Astrocyte (in vitro differentiated cells and primary cell): Measurements from ENCODE around the gene TMEM201. TPM values are rescaled to one million over a fixed set of nuclear protein-coding genes. Genes with fewer than 3 reads are reported as not detected.

Experiments used
- DNase-seq: peaks from one replicate; pipeline ENCODE4 v3.0.0-alpha.2; 2010; ENCODE audit warnings: low read depth
- FAIRE-seq: peaks from 2 replicates; lab custom pipeline; 2011; peaks lifted over from hg19 to GRCh38; lab: Jason Lieb, UNC
- H2AFZ ChIP-seq: 2 replicates; pipeline ENCODE4 v1.6.0; 2012; ENCODE audit warnings: low read depth, low read length, inconsistent platforms
- H3K27ac ChIP-seq: 2 replicates; pipeline ENCODE4 v1.5.1; 2011; ENCODE audit warnings: low read depth, low read length, inconsistent platforms
- H3K27me3 ChIP-seq: 2 replicates; pipeline ENCODE4 v1.6.0; 2011; ENCODE audit warnings: low read length, inconsistent platforms; ENCODE audit not compliant: insufficient read depth
- H3K36me3 ChIP-seq: 2 replicates; pipeline ENCODE4 v1.5.1; 2011; ENCODE audit warnings: low read length, inconsistent platforms; ENCODE audit not compliant: insufficient read depth
- H3K4me1 ChIP-seq: 2 replicates; pipeline ENCODE4 v1.5.1; 2011; ENCODE audit warnings: low read length, inconsistent platforms; ENCODE audit not compliant: insufficient read depth
- H3K4me2 ChIP-seq: 2 replicates; pipeline ENCODE4 v1.6.0; 2012; ENCODE audit warnings: low read length, inconsistent platforms
- H3K4me3 ChIP-seq: 2 replicates; pipeline ENCODE4 v1.5.1; 2011; ENCODE audit warnings: low read depth, mild to moderate bottlenecking, low read length, inconsistent platforms; ENCODE audit not compliant: insufficient read depth
- H3K79me2 ChIP-seq: 2 replicates; pipeline ENCODE4 v1.6.0; 2012; ENCODE audit warnings: mild to moderate bottlenecking, low read length, inconsistent platforms; ENCODE audit not compliant: insufficient read depth
- H3K9ac ChIP-seq: 2 replicates; pipeline ENCODE4 v1.6.0; 2012; ENCODE audit warnings: mild to moderate bottlenecking, low read length, inconsistent platforms
- H3K9me3 ChIP-seq: 2 replicates; pipeline ENCODE4 v1.5.1; 2012; ENCODE audit warnings: low read depth, mild to moderate bottlenecking, low read length, inconsistent platforms; ENCODE audit not compliant: insufficient read depth
- H4K20me1 ChIP-seq: 2 replicates; pipeline ENCODE4 v1.6.0; 2012; ENCODE audit warnings: low read length, inconsistent platforms; ENCODE audit not compliant: insufficient read depth
- H3K27ac Mint-ChIP-seq: one replicate; pipeline ENCODE4 v1.8.0; 2021; ENCODE audit warnings: mild to moderate bottlenecking, mixed read lengths; ENCODE audit not compliant: unreplicated experiment
- H3K27me3 Mint-ChIP-seq: one replicate; pipeline ENCODE4 v1.8.0; 2021; ENCODE audit warnings: low read depth, mixed read lengths; ENCODE audit not compliant: unreplicated experiment
- H3K36me3 Mint-ChIP-seq: one replicate; pipeline ENCODE4 v1.8.0; 2021; ENCODE audit warnings: low read depth, mixed read lengths; ENCODE audit not compliant: unreplicated experiment
- H3K4me1 Mint-ChIP-seq: one replicate; pipeline ENCODE4 v1.8.0; 2021; ENCODE audit warnings: low read depth, mixed read lengths; ENCODE audit not compliant: unreplicated experiment
- H3K4me3 Mint-ChIP-seq: one replicate; pipeline ENCODE4 v1.8.0; 2021; ENCODE audit warnings: mild to moderate bottlenecking, moderate library complexity, mixed read lengths; ENCODE audit not compliant: unreplicated experiment
- H3K9me3 Mint-ChIP-seq: one replicate; pipeline ENCODE4 v1.8.0; 2021; ENCODE audit warnings: mild to moderate bottlenecking, mixed read lengths; ENCODE audit not compliant: unreplicated experiment
- CTCF ChIP-seq: IDR thresholded peaks from 2 replicates; pipeline ENCODE4 v1.5.1; 2011; ENCODE audit warnings: low read depth, mild to moderate bottlenecking, inconsistent platforms, low read length, moderate library complexity; ENCODE audit not compliant: insufficient read depth
- EZH2 ChIP-seq: IDR thresholded peaks from 2 replicates; pipeline ENCODE4 v1.6.1; 2012; ENCODE audit warnings: mild to moderate bottlenecking, low read length, inconsistent platforms; ENCODE audit not compliant: insufficient read depth
- total RNA-seq: library from RNA; stranded (reverse); gene quantifications from 2 replicates; pipeline ENCODE4 v1.2.1, GENCODE V29; 2021

TMEM201 gene
- total RNA-seq, 1 donor from 2014 or later: 10.0 TPM

GRCh38 chr1:9654051-9654833 lies 65.5 kb downstream of the TMEM201 start:
- FAIRE-seq (no peak), DNase-seq (no peak)
- H3K27ac Mint-ChIP-seq: no peak overlapping the region
- no peak overlapping the region for H3K9ac ChIP-seq
- H2AFZ ChIP-seq: no peak overlapping the region
- H3K27ac ChIP-seq: no peak overlapping the region
- peaks cover 3% of the 10 kb centered on the region for H4K20me1 ChIP-seq
- no peak overlapping the region for H3K4me2 ChIP-seq
- no peaks in the 10 kb centered on the region for H3K4me1 Mint-ChIP-seq
- H3K4me3 Mint-ChIP-seq: no peak overlapping the region
- H3K9me3 ChIP-seq: no peaks in the 10 kb centered on the region
- H3K4me3 ChIP-seq: no peak overlapping the region
- H3K36me3 ChIP-seq: no peaks in the 10 kb centered on the region
- TF ChIP-seq EZH2 (no peak), CTCF (no peak)
- H3K4me1 ChIP-seq: peaks cover 2% of the 10 kb centered on the region
- H3K27me3 Mint-ChIP-seq: peaks cover 39% of the 10 kb centered on the region
- H3K36me3 Mint-ChIP-seq: no peaks in the 10 kb centered on the region
- no peaks in the 10 kb centered on the region for H3K79me2 ChIP-seq
- H3K27me3 ChIP-seq: peaks cover 18% of the 10 kb centered on the region
- H3K9me3 Mint-ChIP-seq: no peaks in the 10 kb centered on the region

- FAIRE-seq: no peak
- Histone ChIP-seq H3K79me2 (no peaks in the 10 kb centered on the region), H3K27me3 (peaks cover 18% of the 10 kb centered on the region), H4K20me1 (peaks cover 3% of the 10 kb centered on the region), H3K36me3 (no peaks in the 10 kb centered on the region), H3K4me3 (no peak overlapping the region), H3K4me2 (no peak overlapping the region), H3K9me3 (no peaks in the 10 kb centered on the region), H3K4me1 (peaks cover 2% of the 10 kb centered on the region), H3K27ac (no peak overlapping the region), H2AFZ (no peak overlapping the region), H3K9ac (no peak overlapping the region)
- Mint-ChIP-seq H3K36me3 (no peaks in the 10 kb centered on the region), H3K27ac (no peak overlapping the region), H3K9me3 (no peaks in the 10 kb centered on the region), H3K4me1 (peaks cover 4% of the 10 kb centered on the region), H3K4me3 (no peak overlapping the region), H3K27me3 (peaks cover 34% of the 10 kb centered on the region)
- TF ChIP-seq EZH2 (no peak), CTCF (no peak)
- DNase-seq: no peak
These were observed 66.4 kb downstream of the TMEM201 start for GRCh38 chr1:9654834-9655723.
